GM21367 (cell line): ENCODE results near the gene AR.

Source experiments
- ATAC-seq: cut with Tn5 transposase; IDR thresholded peaks from one replicate; pipeline ENCODE4 v1.9.1; 2021; ENCODE audit not compliant: unreplicated experiment

The AR gene

GRCh38 chrX:67563469-67564448 is 19.9 kb downstream of the AR start:
- no peak for ATAC-seq

GRCh38 chrX:67564475-67564874 is 20.7 kb downstream of the AR start:
- ATAC-seq, result no peak

- no peak for ATAC-seq
These were observed 24.9 kb downstream of the AR start for GRCh38 chrX:67568769-67569168.

- ATAC-seq, result no peak
These were observed 27.0 kb downstream of the AR start for GRCh38 chrX:67570839-67571238.

GRCh38 chrX:67574696-67575095 is 30.9 kb downstream of the AR start:
- no peak for ATAC-seq

- no peak for ATAC-seq
These were observed 38.6 kb downstream of the AR start for GRCh38 chrX:67582436-67582835.

- no peak for ATAC-seq
These were observed 39.4 kb downstream of the AR start for GRCh38 chrX:67583171-67583570.

- no peak for ATAC-seq
These were observed 41.6 kb downstream of the AR start for GRCh38 chrX:67585401-67585800.

- ATAC-seq, result no peak
These were observed 44.3 kb downstream of the AR start for GRCh38 chrX:67587946-67588624.

- ATAC-seq, result no peak
These were observed 53.3 kb downstream of the AR start for GRCh38 chrX:67596839-67597790.

- no peak for ATAC-seq
These were observed 55.7 kb downstream of the AR start for GRCh38 chrX:67599532-67599931.

- no peak for ATAC-seq
These were observed 58.0 kb downstream of the AR start for GRCh38 chrX:67601771-67602170.

- ATAC-seq, result no peak
These were observed 61.3 kb downstream of the AR start for GRCh38 chrX:67604979-67605703.

GRCh38 chrX:67607466-67607865 is 63.6 kb downstream of the AR start:
- ATAC-seq, result no peak

- ATAC-seq, result no peak
These were observed 66.5 kb downstream of the AR start for GRCh38 chrX:67610282-67610681.

- ATAC-seq, result no peak
These were observed 68.4 kb downstream of the AR start for GRCh38 chrX:67612231-67612630.

- ATAC-seq, result no peak
These were observed 69.5 kb downstream of the AR start for GRCh38 chrX:67613366-67613765.

- ATAC-seq, result no peak
These were observed 70.2 kb downstream of the AR start for GRCh38 chrX:67613996-67614395.

- ATAC-seq, result no peak
These were observed 70.6 kb downstream of the AR start for GRCh38 chrX:67614423-67614822.

GRCh38 chrX:67619253-67619652 is 75.4 kb downstream of the AR start:
- no peak for ATAC-seq
